NCI-H510A (cell line): ENCODE data around the gene HOXC4.
"Not testable (repeated sequence)": the region's sequence is repeated elsewhere in the genome, so short reads cannot be mapped to it uniquely, and the experiment has no call there.

Experiments
- DNase-seq: peaks from one replicate; lab custom pipeline; 2025; lab: John Stamatoyannopoulos, UW

Gene HOXC4

DNA sequence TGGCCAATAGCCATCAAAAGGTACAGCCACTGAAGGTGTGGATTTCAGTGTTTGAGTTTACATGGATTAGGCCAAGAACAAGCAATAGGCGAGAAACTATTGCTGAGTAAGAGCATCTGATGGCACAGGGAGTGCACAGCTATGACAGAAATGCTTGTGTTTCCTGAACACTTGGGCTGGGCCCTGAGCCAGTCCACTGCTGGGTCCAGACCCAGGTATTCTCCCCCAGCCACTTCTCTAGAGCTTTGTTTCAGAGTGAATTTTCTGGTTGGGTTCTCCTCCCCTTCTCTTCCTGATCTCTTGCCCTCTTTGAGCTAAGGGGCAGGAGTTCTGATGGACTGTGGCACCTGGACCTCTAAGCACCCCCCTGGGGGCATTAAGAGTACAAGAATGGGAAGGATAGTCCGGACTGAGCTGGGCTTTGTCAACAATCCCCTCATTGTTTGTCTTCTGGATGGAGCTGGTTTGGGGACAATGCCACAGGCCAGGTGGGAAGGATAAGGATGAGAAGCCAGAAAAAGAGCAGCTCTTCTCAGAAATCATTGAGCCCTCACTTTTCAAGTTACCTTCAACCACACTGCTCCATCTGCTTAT lies 12.4 kb upstream of the HOXC4 start:
- no peak for DNase-seq

DNA sequence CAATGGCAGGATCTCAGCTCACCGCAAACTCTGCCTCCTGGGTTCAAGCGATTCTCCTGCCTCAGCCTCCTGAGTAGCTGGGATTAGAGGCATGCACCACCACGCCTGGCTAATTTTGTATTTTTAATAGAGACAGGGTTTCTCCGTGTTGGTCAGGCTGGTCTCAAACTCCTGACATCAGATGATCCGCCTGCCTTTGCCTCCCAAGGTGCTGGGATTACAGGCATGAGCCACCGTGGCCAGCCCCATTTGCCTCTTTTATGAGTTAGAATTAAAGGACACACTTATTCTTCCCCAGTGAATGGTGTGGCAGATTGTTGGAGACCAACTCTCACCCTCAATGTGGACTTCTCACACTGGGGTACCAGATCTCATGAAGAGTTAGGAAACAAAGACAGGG lies 11.6 kb upstream of the HOXC4 start:
- DNase-seq = not testable (repeated sequence)

DNA sequence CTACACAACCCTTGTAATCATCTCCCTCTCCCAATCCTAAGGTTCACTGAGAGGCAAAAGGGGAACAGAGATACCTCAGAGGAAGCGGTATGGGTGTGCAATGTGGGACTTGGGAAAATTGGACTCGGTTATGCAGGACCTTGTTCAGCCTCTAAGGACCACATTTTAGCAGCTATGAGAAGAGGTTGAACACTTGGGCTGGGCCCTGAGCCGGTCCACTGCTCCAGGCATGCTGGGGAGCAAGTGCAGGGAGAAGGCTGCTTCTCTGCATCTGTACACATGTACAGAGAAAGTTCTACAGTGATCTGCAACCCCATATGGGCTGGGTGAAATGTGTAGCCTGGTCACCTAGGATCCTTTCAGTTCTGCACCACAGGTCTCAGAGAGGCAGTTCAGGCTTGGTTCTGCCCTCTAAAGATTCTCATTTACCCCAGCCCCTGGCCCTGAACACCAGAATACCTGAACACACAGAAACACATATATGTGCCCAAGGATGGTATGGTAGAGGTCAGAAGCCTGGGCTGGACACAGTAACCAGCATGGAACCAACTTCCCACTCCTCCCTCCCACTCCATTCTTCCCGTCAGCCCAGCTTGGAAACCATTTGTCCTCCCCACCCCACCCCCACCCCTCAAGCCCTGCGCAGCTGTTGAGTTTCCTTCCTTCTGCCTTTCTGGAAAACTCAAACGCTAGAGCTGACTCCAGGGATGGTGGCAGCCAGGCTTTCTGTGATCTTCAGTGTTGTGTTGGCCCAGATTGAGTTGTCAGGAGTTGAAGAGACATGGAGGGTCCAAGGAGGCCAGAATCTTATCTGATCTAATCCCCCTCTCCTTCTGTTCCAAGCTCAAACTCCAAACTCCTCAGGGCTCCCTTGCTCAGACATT lies 10.4 kb upstream of the HOXC4 start:
- no peak for DNase-seq

DNA sequence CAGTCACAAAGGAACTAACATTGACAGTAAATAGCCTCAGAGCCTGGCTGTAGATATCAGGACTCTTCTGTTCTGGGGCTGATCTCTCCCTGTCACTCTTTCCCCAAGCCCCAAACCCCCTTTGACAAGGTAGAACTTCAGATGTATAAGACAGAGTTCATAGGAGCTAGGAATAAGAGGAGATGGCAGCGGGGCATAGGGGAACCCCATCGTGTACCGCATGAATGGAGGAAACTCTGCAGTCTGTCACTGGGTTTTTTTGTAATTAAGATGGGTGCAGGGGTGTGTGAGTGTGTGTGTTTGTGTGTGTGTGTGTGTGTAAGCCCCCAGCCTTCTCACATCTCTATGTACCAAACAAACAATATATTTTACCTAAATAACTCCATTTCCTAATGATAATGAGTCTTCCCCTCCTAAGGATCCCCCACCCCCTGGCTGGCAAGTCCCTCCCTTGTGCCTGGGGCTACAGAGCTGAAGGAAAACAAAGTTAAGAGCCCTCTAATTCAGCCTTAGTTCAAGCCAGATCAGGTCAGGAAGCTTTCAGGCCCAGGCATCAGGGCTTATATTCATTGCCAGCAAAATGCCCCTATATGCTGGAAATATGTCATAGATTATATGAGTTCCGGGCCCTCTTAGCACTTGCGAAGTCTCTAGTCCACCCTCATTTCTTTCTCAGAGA lies 9.1 kb upstream of the HOXC4 start:
- DNase-seq = no peak

DNA sequence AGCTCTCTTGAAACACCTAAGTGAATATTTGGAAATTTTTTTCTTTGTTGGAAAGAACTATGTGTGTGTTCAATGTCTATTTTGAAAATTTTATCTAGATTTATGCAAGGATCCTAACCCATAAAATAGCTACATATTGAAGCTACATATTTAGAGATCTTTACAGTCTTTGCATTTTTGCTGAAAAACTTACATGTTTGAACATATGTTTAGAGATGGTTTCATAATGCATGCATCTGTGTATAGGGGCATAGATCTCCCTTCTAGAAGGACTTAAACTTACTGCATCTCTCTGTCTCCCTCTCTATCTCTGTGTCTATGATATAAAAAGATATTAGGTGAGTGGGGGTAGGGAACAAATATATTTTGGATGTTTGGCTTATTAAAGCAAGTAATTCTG lies 8.2 kb upstream of the HOXC4 start:
- DNase-seq = no peak

DNA sequence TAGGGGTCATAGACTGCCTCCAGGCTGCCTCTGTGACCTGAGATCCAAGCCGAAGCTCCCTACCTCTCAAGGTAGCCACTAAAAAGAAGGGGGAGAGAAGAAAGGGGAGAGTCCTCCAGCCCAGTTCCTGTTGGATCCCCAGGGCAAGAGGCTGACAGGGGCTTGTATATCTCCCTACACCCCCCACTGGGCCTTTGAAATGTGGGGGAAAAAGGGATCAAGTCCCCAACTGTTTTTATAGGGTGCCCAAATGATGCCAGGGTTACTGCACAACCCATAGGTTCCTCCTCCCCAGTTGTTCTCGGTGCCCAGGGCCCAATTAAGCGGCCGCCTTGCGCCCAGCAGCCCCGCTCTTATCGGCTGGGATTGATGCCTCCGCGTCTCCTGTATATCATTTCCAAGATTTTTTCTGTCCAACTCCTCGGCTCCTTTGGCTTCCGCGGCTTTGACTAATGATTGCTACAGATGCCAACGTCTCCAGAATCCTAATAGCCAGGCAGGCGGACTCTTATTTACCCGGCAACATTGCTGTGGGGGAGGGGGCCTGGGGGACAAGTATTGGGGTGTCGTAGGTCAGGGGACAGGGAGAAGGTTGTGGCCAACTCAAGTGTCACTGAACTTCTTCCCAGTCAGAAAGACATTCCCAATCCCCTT lies 7.6 kb upstream of the HOXC4 start:
- no peak for DNase-seq

DNA sequence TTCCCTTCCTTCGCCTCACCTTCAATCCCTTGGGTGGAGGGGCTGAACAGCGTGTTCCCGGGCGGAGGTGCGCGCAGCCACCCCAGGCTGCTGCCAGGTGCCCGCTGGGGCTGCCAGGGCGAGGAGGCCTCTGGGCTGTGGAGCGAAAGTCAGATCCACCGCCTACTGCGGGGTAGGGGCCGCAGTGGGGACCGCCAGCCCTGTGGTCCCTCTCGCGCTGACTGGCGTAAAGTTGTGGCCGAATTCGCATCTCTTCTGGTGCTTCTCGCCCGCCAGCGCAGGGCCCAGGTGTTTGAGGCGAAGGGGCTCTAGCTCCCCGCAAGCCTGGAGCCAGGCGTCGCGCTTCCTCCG lies 6.9 kb upstream of the HOXC4 start:
- no peak for DNase-seq

DNA sequence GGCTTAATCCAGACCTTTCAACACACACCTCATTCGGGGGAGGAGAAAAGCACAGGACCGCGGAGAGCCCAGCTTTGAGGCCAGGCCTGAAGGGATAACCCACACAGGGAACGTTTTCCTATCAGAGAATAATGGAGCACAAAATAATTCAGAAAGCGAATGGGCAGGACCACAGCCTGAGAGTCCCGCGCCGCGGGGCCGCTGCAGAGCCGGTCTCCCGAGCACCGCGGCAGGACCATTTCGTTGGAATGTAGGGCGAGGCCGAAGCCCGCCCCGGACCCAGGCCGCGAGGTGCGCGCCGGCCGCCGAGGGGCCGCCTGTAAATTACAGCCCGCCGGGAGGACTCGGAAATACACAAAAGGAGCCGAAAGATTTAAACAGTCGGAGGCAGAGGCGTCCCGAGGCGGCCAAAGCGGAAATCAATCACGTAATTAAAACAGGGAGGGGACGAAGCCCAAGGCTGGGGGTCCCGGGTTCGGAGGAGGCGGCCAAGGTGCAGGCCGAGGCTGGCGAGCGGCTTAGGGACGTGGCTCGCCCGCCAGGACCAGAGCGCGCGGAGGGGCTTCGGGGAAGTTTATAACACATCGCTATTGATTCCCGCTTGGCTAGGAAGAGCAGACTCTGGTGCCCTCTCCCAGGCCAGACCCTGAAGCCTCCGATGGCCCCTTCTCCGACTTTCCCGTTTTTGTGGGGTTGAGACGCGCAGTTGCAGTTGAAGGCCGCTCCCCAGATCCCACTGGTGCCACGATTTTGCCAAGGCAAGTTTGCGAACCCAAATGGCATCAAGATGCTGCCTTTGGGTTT lies 6.3 kb upstream of the HOXC4 start:
- DNase-seq = no peak

DNA sequence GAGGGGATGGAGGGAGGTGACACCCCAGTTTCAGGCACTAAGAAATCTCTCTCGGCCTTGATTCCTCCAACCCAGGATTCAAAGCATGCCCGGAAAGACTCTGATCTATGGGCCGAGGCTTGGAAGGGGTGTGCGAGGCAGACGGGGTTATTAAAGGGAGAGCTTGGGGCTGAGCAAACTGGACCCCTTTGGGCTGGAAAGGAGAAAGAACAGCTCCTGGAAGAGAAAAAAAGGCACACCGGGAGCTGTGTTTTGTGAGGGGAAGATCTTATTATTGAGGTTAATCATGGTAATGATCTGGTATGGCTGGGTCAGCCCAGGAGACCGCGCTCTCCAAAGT lies 5.7 kb upstream of the HOXC4 start:
- DNase-seq = no peak

DNA sequence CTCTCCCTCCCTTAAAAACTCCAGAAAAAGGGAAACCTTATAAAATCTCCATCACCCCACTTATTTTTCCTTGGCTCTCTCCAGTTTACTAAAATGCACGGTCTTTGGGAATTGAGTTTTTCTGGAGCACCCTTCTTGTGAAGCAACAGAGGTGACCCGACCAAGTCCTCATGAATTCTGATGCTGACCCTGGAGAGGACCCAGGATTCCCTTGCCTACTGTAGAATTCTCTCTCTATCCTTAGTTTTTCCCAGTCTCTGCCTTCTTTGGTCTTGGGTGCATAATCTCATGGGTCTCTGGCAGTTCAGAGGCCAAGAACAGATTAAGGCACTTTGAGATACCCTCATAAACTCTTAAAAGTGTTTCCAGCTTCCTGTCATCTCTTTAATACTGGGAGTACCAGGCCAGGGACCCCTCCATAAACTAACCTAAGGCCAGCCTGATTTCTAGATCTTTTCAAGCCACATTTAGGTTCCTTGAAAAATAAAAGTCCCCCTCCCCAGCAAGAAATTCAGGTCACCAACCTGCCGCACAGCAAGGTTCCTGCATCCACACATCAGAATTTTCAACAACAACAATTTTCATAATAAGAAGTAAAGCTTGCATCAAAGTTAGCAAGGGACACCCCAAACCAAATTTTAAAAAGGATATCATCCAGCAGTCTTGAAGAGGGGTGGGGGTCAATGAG lies 5.1 kb upstream of the HOXC4 start:
- DNase-seq = no peak

DNA sequence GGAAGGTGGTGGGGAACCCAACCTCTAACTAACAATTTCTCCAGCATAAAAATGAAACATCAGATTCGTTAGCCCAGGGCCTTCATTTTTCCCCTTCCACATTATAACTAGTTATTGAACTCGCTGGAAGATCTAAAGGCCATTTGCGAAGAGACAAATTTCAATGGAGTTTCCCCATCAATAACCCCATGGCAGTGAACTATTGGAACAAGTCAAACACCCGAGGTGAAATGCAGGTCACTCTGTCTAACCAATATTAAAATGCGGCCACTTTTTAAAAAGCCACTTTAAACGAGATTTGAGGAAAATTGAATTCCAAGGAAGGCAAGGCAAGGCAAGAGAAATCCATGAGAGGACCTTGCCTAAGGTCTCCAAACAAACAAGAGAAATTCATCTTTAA lies 4.5 kb upstream of the HOXC4 start:
- DNase-seq = no peak

DNA sequence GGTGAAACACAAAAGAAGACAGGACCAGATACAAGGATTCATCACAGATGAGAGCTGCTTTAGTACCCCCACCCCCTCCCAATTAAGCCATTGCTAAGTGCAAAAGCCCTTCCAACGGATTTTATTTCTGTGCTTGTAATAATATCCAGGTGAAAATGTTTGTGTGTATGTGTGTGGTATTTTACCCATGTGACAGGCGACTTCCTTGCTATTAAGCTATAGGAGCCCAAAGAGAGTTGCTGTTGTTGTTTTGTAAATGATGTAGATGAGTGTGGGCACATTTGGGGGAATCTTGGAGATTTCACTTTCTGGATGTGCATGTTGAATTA lies 3.2 kb upstream of the HOXC4 start:
- no peak for DNase-seq

DNA sequence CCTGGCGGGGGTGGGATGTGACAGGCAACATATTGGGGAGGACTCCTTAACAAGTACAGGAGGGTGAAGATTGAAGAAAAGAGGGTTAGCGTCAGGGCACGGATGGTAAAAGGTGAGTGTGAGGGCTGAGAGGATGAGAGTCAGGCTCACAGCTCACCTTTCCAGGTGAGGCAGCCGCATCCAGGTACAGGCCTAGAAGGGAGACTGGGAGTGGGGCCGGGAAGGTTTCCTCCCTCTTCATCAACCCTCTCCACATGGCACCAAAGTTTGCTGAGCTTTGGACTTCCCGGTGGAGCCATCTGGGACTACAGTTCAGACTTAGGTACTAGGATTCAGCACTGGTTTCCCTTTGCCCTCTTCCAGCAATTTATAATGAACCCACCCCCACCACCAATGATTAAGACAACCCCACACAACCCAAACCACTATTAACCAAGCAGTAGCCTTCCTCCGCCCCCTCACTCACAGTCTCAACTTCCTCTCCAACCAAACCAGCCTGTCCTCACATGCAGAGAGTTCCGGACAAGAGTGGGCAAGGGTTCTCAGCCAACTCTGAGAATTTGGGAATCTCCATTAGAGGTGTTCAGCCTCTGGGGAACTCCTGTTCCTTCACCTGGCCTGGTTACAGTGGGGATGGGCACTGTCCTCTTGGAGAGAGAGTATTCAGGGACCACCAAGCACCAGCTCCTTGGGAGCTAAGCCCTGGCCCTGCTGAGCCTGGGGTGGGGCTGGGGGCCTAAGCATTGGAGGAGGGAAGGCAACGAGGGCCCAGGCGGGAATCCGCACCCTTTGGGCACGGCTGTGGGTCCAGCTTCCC lies 2.4 kb upstream of the HOXC4 start:
- DNase-seq = no peak

DNA sequence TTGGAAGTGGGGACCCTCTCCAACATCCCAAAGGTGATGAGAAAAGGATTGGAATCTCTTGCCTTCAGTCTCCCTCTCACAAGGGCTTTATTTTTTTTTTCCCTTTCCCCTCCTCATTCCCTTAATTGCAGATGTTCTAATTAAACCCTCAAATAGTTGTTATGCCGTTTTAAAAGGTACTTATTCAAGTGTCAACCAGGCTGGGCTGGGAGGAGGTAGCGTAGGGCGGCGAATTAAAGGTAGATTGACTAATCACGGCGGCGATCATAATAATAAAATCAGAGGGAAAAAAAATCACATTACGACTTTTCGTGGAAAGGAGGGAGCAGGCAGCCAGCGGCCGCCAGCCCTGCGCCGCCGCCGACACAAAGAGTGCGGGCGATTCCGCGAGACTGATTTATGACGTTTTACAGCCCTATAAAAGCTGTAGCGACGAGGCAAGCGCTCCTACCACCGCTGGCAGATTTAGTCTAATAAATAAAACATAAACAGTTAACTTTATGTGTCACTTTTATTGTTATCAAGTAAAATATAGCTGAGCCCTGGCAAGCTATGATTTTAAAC lies 1.7 kb upstream of the HOXC4 start:
- no peak for DNase-seq

DNA sequence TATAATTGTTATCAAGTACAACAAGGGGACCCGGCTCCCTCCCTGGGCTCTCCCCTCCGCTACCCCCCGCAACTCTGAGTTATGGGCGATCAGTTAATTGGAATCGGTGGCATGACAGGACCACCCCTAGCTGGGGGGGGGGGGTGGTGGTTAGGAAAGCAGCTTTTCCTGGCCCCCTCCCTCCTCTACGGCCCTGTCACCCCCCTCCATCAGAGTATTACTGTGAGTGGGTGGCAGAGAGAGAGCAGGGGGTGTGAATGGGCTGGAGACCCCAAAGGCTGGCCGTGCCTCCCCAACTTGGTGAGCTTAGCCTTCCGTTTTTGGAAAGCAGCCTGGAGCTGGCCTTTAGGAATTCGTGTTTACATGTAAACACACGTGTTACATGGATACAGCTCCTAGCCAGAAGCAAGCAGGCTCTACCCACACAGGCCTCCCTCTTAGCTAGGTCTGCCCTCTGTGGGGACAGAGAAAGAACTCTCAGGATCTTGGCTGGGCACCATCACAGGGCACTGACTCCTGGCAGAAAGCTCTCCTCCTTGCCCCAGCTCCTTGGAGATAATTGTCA lies 1.1 kb upstream of the HOXC4 start:
- no peak for DNase-seq

DNA sequence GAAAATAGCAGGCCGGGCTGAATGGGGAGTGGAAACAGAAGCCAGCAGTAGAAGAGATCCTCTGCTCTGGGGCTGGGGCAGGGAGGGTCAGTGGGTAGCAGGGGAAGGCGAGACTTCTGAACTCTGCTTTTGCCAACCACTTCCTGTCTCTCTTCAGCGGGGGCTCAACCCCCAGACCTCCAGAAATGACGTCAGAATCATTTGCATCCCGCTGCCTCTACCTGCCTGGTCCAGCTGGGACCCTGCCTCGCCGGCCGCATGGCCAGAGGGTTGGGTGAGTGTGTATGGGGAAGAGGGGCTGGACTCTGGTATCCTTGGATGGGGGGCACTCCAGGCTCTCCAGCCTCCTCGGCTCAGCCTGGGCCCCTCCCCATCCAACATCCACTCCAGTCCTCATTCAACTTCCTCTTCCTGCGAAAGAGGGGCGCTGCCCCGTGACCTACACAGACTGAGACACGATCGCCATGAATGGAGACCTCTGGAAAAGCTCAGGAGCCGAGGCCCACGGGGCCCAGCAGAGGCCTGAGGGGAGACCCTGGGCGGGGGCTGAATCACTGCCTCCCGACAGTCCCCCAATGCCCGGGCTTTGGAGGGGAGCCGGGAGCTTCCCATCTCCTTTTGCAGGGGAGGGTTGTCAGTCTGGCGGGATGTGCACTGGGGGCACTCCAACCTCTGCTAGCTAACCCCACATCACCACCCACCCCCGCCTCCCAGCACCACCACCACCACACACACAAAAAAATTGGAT lies 458 bp upstream of the HOXC4 start:
- no peak for DNase-seq

DNA sequence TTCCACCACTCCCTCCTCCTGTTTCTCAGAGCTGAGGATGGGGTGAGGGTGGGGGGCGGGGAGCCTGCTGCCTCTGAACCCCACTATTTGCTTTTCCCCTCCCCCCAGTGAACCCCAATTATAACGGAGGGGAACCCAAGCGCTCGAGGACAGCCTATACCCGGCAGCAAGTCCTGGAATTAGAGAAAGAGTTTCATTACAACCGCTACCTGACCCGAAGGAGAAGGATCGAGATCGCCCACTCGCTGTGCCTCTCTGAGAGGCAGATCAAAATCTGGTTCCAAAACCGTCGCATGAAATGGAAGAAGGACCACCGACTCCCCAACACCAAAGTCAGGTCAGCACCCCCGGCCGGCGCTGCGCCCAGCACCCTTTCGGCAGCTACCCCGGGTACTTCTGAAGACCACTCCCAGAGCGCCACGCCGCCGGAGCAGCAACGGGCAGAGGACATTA lies 1.1 kb downstream of the HOXC4 start:
- no peak for DNase-seq

DNA sequence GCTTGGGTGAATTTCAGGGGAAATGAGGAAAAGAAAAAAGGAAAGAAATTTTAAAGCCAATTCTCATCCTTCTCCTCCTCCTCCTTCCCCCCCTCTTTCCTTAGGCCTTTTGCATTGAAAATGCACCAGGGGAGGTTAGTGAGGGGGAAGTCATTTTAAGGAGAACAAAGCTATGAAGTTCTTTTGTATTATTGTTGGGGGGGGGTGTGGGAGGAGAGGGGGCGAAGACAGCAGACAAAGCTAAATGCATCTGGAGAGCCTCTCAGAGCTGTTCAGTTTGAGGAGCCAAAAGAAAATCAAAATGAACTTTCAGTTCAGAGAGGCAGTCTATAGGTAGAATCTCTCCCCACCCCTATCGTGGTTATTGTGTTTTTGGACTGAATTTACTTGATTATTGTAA lies 1.9 kb downstream of the HOXC4 start:
- no peak for DNase-seq

DNA sequence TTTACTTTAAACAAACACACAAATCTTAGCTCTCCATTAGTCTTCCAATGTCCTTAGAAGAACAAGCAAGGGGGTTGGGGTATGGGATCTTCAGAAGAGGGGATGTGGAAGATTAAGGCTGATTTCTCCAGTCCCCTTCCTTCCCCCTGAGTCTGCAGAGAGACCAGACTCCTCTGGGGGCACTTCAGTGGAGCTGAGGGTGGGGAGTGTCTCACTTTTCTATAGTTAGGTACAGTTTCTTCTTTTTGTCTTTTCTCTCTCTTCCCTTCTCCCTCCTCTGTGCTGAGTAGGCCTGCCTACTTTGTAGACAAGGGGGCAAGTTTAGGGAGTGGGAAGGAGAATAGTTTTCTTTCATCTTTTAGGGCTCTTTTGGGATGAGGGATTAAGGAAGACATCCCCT lies 2.5 kb downstream of the HOXC4 start:
- no peak for DNase-seq
